Activated T-helper 17 cell treated with anti-CD3 and anti-CD28 coated beads, Interleukin-2, amount 50 U/mL, for 72 hours (primary cell): Measurements from ENCODE around the gene CPO. TPM values are rescaled to one million over a fixed set of nuclear protein-coding genes. Genes with fewer than 3 reads are reported as not detected.
A peak's percentile ranks its signal among the peaks of the same experiment; 100 is the strongest.

Experiments used
- ATAC-seq: fragments of 150-1000 bp; cut with Tn5 transposase; replicated peaks from 2 replicates; pipeline ENCODE4 v1.10.0; 2021; ENCODE audit warnings: mild to moderate bottlenecking, moderate library complexity
- H3K27ac Mint-ChIP-seq: one replicate; pipeline ENCODE4 v1.8.0; 2022; ENCODE audit warnings: mixed read lengths
- H3K27me3 Mint-ChIP-seq: one replicate; pipeline ENCODE4 v1.8.0; 2022; ENCODE audit warnings: mixed read lengths
- H3K36me3 Mint-ChIP-seq: one replicate; pipeline ENCODE4 v1.8.0; 2022; ENCODE audit warnings: low read depth, mild to moderate bottlenecking, mixed read lengths
- H3K4me1 Mint-ChIP-seq: one replicate; pipeline ENCODE4 v1.8.0; 2022; ENCODE audit warnings: mixed read lengths
- H3K4me3 Mint-ChIP-seq: one replicate; pipeline ENCODE4 v1.8.0; 2022; ENCODE audit warnings: mild to moderate bottlenecking, mixed read lengths
- H3K9me3 Mint-ChIP-seq: one replicate; pipeline ENCODE4 v1.8.0; 2022; ENCODE audit warnings: mixed read lengths
- total RNA-seq, 2 donors: library from RNA; stranded (reverse); gene quantifications; one replicate each; pipeline ENCODE4 v1.2.3, GENCODE V29; 2022

CPO gene
- total RNA-seq, 2 donors from 2014 or later, result not detected

DNA sequence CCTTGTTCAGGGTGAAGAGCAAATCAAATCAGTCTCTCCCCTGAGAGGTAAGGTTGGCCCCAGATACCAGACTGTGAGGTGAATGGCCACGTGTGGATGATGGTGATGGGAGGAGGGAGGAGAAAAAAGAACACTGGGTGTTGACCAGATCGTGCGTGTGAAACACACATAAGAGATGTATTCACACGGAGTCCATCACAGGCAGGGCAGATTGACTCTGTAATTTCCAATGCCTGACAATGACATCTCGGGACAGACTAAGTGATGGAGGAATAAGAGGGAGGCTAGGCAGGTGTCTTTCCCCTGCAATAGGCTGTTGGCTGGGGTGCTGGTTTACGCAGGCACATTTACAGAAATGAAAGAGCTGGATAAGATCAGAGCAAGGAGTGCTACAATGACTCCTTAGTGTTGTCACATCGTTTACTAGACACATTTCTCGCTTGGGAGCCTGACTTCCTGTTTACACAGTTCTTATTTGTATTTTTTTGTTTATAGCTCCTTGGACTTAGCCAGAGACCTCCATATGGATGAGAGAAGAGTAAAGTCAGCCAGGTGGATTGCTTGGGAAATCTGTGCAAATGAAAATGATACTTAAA is 43.1 kb downstream of the CPO start:
- peaks cover 4% of the 10 kb centered on the region for H3K27me3 Mint-ChIP-seq
- H3K9me3 Mint-ChIP-seq, result peaks cover 3% of the 10 kb centered on the region
- ATAC-seq, result no peak
- H3K4me3 Mint-ChIP-seq, result no peak overlapping the region
- no peaks in the 10 kb centered on the region for H3K36me3 Mint-ChIP-seq
- H3K4me1 Mint-ChIP-seq, result peaks cover 9% of the 10 kb centered on the region
- H3K27ac Mint-ChIP-seq, result no peak overlapping the region

DNA sequence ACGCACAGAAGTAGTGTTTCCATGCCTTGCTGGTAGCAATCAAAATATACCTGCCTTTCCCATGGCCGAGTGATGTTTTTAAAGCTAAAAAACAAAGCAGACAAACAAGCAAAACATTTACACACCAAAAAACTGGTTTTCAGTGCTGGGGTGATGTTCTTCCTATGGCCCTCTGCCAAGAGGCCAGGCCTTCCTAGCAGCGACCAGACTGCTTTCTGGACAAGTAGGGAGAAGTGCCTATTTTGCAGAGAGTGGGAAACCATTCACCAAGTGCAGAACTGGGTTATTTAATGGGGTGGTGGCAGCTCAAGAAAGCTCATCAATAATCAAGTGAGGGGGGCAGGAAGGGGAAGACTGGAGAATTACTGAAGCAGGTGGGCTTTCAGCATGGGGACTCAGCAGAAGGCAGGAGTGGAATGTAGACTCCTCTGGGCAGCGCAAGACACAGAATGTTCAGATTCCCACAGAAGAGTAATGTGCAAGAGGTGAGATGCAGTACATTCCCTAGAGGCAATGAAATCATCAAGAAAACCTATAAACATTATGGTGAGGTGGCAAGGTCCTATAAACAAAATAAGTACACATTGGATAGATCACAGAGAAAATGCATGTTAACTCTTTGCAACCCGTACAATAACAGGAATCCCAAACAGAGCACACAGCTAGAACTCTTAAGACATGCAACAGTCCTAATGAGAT is 44.0 kb downstream of the CPO start:
- H3K36me3 Mint-ChIP-seq, result no peaks in the 10 kb centered on the region
- H3K4me1 Mint-ChIP-seq, result peaks cover 9% of the 10 kb centered on the region
- H3K4me3 Mint-ChIP-seq, result no peak overlapping the region
- H3K27ac Mint-ChIP-seq, result no peak overlapping the region
- peaks cover 3% of the 10 kb centered on the region for H3K9me3 Mint-ChIP-seq
- H3K27me3 Mint-ChIP-seq, result no peaks in the 10 kb centered on the region
- ATAC-seq, result no peak

DNA sequence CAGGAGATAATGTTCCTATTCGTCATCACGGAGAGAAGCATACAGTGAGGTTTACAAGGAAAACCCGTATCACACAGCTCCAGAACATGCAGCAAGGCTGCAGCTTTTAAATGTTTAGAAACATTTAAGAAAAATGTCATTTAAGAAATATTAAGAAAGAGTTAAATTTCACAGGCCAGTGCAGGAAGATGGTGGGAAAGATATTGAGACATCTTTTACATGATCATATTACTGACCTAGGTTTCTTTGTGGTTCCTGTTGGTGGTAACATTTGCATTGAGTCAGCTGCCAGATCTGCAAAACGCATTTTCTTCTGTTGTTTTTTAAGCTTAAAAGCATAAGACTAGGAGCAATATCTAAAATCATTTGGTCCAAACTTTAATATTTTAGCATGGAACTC is 44.9 kb downstream of the CPO start:
- no peak for ATAC-seq

DNA sequence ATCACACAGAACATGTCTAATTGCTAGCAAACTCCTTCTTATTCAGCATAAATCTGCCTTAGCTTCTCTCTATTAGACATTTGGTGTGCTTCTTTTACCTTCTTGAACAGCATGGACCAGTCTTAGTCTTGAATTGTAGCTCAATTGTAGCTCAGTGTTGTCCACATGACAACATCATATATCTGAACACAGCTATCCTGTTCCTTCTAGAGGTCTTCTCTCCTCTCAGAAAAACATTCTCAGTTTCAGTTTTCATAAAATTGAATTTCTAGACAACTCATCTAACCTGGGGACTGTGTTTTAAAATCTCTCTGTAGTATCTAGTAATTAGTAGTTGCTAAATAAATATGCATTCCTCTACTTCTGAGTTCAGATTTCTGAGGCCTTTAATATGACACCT is 47.6 kb downstream of the CPO start:
- Mint-ChIP-seq H3K4me1 (peaks cover 15% of the 10 kb centered on the region), H3K36me3 (no peaks in the 10 kb centered on the region), H3K27ac (peak overlapping the region; percentile 60), H3K27me3 (peaks cover 5% of the 10 kb centered on the region), H3K4me3 (peak overlapping the region; percentile 53), H3K9me3 (peaks cover 3% of the 10 kb centered on the region)
- ATAC-seq, result peak; percentile 65

More for the DNA sequence above, 44.9 kb downstream of the CPO start:
- H3K36me3 Mint-ChIP-seq, result no peaks in the 10 kb centered on the region
- no peak overlapping the region for H3K27ac Mint-ChIP-seq
- H3K9me3 Mint-ChIP-seq, result peaks cover 3% of the 10 kb centered on the region
- H3K4me1 Mint-ChIP-seq, result peaks cover 13% of the 10 kb centered on the region
- H3K4me3 Mint-ChIP-seq, result no peak overlapping the region
- H3K27me3 Mint-ChIP-seq, result no peaks in the 10 kb centered on the region

DNA sequence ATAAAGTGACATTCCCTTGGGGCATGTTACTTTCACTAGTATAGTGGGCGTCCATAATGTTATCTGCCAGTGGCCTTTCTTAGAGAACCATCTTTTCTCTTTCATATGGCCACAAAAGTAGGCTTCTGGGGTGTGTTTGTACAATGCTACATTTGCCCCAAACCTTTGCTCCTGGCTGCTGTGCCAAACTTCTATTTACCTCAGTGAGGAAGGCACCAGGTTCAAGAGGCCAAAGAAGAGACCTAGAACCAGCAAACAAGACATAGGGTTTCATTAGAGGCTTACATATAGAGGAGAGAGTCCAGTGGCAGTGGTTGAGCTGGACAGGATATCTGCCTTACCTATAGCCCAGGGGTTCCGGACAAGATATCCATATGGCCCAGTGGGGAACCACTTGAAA is 48.5 kb downstream of the CPO start:
- Mint-ChIP-seq H3K4me3 (no peak overlapping the region), H3K36me3 (no peaks in the 10 kb centered on the region), H3K4me1 (peaks cover 15% of the 10 kb centered on the region), H3K9me3 (peaks cover 3% of the 10 kb centered on the region), H3K27me3 (peaks cover 5% of the 10 kb centered on the region), H3K27ac (no peak overlapping the region)
- ATAC-seq, result no peak

DNA sequence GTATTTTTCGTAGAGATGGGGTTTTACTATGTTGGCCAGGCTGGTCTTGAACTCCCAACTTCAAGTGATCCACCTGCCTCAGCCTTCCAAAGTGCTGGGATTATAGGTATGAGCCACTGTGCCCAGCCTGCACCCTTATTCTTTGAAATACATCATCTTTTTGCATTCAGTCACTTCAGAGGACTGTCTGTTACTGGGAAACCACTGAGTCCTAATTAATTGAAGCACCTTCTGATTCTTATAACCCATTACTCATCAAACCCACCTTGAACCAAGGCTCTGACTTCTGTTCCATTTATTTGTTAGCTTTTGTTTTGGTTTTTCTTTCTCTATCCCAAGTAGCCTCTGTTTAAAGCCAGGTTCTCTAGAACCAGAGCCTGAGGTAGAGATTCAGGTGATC is 49.6 kb downstream of the CPO start:
- Mint-ChIP-seq H3K27ac (peak overlapping the region; percentile 67), H3K4me3 (peak overlapping the region; percentile 50), H3K4me1 (peaks cover 15% of the 10 kb centered on the region), H3K27me3 (peaks cover 5% of the 10 kb centered on the region), H3K9me3 (peaks cover 3% of the 10 kb centered on the region), H3K36me3 (no peaks in the 10 kb centered on the region)
- peak; percentile 43 for ATAC-seq

DNA sequence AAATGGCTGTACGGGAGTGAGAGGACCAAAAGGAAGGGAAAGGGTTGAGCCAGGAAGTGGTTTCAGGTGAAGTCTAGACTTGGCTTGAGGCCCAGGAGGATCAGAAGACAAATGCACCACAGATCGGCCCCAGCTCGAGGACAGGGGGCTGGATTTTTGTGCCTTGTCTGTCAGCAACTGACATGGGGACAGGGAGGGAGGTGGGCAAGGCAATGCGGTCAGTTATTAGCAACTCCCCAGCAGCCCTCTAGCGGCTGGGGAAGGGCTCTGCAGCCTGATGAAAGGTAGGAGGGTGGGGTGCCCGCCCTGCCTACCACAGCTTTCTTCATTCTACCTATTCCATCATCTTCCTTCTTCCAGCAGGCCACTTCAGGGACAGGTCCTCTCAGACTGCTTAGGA is 50.0 kb downstream of the CPO start:
- H3K27ac Mint-ChIP-seq, result peak overlapping the region; percentile 67
- peak overlapping the region; percentile 50 for H3K4me3 Mint-ChIP-seq
- H3K9me3 Mint-ChIP-seq, result peaks cover 3% of the 10 kb centered on the region
- peak; percentile 42 for ATAC-seq
- no peaks in the 10 kb centered on the region for H3K36me3 Mint-ChIP-seq
- peaks cover 15% of the 10 kb centered on the region for H3K4me1 Mint-ChIP-seq
- peaks cover 5% of the 10 kb centered on the region for H3K27me3 Mint-ChIP-seq

DNA sequence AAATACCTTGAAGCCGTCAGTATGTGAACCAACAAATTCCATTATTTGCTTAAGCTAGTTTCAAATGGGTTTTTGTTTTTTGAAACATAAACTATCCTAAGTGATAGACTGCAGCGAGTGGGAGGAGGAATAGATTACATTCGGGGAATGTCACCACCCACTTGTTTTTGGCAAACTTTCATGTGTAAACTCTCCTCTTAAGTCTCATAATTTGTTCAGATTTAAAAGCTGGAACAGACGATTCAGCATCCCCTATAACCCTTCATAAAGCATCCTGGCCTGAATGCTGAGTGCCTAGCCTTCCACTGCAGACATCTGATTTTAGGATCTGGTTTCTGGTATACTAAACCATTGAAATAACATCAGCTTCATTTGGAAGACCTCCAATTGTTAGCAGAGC is 51.0 kb downstream of the CPO start:
- Mint-ChIP-seq H3K36me3 (no peaks in the 10 kb centered on the region), H3K4me1 (peaks cover 15% of the 10 kb centered on the region), H3K27me3 (peaks cover 11% of the 10 kb centered on the region), H3K4me3 (no peak overlapping the region), H3K9me3 (peaks cover 3% of the 10 kb centered on the region), H3K27ac (no peak overlapping the region)
- no peak for ATAC-seq

DNA sequence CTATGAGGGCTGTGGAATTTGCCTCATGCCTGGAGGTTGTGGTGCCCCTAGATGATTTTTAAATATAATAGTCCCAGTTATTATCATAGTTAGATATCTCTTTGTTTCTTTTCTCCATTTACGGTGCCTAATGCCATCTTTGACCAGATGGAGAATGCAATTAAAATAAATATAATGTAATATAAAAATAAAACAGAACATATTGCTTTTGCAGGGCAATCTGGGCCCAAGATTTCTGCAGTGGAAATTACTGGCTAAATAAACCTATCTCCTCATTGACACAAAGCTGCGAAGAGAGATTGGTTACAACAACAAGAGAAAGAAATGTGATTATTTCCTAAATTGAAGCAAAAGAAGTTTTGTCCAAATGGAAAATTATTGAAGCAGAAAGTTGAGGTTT is 51.8 kb downstream of the CPO start:
- H3K4me3 Mint-ChIP-seq, result no peak overlapping the region
- peaks cover 11% of the 10 kb centered on the region for H3K27me3 Mint-ChIP-seq
- no peaks in the 10 kb centered on the region for H3K36me3 Mint-ChIP-seq
- H3K9me3 Mint-ChIP-seq, result peaks cover 3% of the 10 kb centered on the region
- no peak overlapping the region for H3K27ac Mint-ChIP-seq
- H3K4me1 Mint-ChIP-seq, result peaks cover 15% of the 10 kb centered on the region
- no peak for ATAC-seq

DNA sequence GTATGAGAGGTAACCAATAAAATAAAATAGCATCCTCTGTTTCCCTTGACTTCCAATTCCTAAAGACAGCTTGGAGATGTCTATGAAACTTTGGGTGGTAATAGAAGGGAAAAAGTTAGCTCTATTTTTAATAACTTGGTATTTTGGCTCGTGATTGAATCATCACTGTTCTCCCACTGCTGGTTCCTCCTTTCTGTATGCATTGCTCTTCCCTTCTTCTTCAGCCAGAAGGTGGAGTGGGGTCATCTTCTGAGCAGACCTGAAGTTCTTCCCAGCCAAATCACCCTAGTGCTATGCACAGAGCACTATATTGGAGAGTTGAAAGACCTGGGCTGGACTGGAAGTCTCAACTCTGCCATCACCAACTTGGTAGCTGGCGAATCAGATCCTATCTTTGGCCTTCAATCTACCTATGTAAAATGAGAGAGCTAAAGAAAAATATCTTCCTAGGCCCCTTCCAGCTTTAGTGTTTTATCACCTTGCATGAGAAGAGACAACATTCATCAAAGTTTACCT is 54.1 kb downstream of the CPO start:
- Mint-ChIP-seq H3K27ac (no peak overlapping the region), H3K4me3 (no peak overlapping the region)

DNA sequence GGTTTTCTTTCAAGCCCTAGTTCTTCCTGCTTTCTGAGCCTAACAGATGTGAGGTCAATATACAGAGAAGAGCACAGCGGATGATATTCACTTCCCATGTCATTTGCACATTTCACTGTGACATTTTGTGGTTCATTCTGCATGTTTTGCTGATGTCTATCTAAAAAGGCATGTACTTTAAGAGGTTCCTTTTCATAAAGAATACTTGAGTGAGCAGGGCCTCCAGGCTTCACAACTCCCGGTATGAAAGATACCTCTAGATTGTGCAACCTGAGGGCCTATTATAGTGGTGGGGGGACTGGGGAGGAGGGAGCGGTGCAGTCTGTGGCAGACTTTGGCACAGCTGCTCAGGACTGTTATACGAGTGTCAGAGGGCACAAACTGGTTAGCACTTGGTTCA is 54.6 kb downstream of the CPO start:
- H3K27me3 Mint-ChIP-seq, result peaks cover 13% of the 10 kb centered on the region
- H3K4me1 Mint-ChIP-seq, result peaks cover 4% of the 10 kb centered on the region
- H3K36me3 Mint-ChIP-seq, result no peaks in the 10 kb centered on the region
- H3K4me3 Mint-ChIP-seq, result no peak overlapping the region
- ATAC-seq, result no peak
- H3K27ac Mint-ChIP-seq, result no peak overlapping the region
- no peaks in the 10 kb centered on the region for H3K9me3 Mint-ChIP-seq

More for the DNA sequence above, 54.1 kb downstream of the CPO start:
- no peaks in the 10 kb centered on the region for H3K36me3 Mint-ChIP-seq
- no peaks in the 10 kb centered on the region for H3K9me3 Mint-ChIP-seq
- H3K27me3 Mint-ChIP-seq, result peaks cover 13% of the 10 kb centered on the region
- no peak for ATAC-seq
- H3K4me1 Mint-ChIP-seq, result peaks cover 5% of the 10 kb centered on the region

DNA sequence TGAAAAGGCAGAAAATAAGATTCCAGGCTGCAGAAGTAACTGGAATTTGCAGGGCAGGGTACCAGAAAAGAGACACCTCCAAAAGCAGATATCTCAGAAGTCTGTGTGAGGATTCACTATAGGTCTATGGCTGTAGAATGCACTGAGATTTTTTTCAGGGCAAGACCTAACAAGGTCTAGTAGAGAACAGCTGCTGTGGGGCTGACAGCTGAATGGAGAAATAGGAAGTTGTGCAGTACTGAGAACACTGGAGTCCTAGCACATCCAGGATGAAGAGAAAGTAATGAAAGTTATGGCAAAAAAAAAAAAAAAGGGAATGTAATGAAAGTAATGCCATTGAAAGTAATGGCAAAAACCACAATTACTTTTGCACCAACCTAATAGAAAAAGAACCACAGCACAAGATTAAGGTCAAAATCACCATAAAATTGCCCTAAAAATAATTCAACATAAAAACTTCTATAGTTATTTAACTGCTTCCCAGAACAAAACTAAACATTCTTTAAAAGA is 57.3 kb downstream of the CPO start:
- ATAC-seq, result no peak
- H3K27me3 Mint-ChIP-seq, result peaks cover 8% of the 10 kb centered on the region

DNA sequence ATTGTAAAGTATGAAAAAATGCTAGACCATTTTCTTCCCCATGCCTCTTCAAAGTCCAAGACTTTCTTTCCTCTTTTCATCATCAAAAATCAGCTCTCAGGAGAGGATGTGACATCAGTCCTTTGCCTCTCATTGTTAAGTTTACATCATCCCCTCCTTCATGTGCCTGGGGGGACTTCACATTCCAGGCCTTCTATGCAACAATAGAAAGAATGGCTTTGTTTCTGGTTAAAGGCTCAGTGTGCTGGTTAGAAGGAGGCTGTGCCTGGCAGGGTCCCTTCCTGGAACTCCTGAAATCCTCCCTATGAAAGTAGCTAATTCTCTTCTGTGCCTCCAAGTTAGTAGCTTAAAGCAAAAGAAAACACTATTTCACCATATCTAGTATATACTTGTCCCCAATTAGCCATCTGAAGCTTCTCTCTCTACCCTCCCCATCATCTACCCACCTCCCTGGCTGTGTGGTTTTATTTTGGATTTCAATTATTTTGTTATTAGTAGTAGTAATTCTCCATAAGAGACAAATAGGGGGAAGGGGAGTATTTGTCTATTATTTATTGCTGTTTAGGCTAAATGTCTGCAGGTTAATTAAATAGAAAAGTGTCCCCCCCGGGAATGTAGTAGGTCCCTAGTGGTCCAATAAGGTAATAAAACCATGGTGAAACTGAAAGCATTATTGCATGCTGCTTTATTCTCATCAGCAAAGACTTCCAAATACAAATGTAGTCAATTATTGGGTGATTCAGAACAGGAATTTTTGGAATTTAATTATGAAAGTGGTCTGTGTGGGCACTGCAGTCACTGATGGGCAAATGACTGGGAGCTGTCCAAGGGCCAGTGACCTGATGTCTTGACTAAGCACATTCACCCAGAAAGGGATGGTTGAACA is 69.0 kb downstream of the CPO start:
- Mint-ChIP-seq H3K27ac (no peak overlapping the region), H3K4me1 (no peaks in the 10 kb centered on the region), H3K27me3 (no peaks in the 10 kb centered on the region), H3K9me3 (no peaks in the 10 kb centered on the region), H3K36me3 (no peaks in the 10 kb centered on the region), H3K4me3 (no peak overlapping the region)
- ATAC-seq, result no peak

More for the DNA sequence above, 57.3 kb downstream of the CPO start:
- no peaks in the 10 kb centered on the region for H3K9me3 Mint-ChIP-seq
- H3K4me1 Mint-ChIP-seq, result no peaks in the 10 kb centered on the region
- no peaks in the 10 kb centered on the region for H3K36me3 Mint-ChIP-seq
- no peak overlapping the region for H3K4me3 Mint-ChIP-seq
- no peak overlapping the region for H3K27ac Mint-ChIP-seq

DNA sequence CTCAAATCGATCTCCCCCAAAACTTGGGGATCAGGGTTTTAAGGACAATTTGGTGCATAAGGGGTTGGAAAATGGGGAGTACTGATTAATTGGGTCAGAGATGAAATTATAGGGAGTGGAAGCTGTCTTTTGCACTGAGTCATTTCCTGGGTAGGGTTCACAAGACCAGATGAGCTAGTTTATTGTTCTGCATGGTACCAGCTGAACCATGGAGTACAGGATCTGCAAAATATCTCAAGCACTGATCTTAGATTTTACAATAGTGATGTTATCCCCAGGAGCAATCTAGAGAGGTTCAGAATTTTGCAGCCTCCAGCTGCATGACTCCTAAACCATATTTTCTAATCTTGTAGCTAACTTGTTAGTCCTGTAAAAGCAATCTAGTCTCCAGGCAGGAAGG is 73.1 kb downstream of the CPO start:
- peaks cover 7% of the 10 kb centered on the region for H3K27me3 Mint-ChIP-seq
- no peak for ATAC-seq
- H3K27ac Mint-ChIP-seq, result no peak overlapping the region
- no peaks in the 10 kb centered on the region for H3K9me3 Mint-ChIP-seq
- no peaks in the 10 kb centered on the region for H3K36me3 Mint-ChIP-seq
- no peak overlapping the region for H3K4me3 Mint-ChIP-seq
- H3K4me1 Mint-ChIP-seq, result no peaks in the 10 kb centered on the region
